Immature natural killer cell (primary cell): ENCODE results near the gene SPPL3. TPM values are rescaled to one million over a fixed set of nuclear protein-coding genes. Genes with fewer than 3 reads are reported as not detected.
A peak's percentile ranks its signal among the peaks of the same experiment; 100 is the strongest.
"Not testable (repeated sequence)": the region's sequence is repeated elsewhere in the genome, so short reads cannot be mapped to it uniquely, and the experiment has no call there.

Experiments used
- DNase-seq, 3 donors: peaks; one replicate each; pipeline ENCODE4 v3.0.0; 2022; ENCODE audit warnings: mixed read lengths in 1 of 3
- H3K27ac Mint-ChIP-seq, 6 donors: one replicate each; pipeline ENCODE4 v1.8.0; 2020; ENCODE audit warnings: mixed read lengths in 6 of 6, mild to moderate bottlenecking in 5 of 6, inconsistent platforms in 4 of 6, moderate library complexity in 3 of 6
- H3K27me3 Mint-ChIP-seq, 3 donors: one replicate each; pipeline ENCODE4 v1.8.0; 2020 to 2021; ENCODE audit warnings: low read depth in 3 of 3, mild to moderate bottlenecking in 3 of 3, mixed read lengths in 3 of 3, moderate library complexity in 3 of 3, inconsistent platforms in 1 of 3
- H3K36me3 Mint-ChIP-seq, 3 donors: one replicate each; pipeline ENCODE4 v1.8.0; 2020; ENCODE audit warnings: mixed read lengths in 3 of 3, inconsistent platforms in 2 of 3, mild to moderate bottlenecking in 2 of 3
- H3K4me1 Mint-ChIP-seq, 2 donors: one replicate each; pipeline ENCODE4 v1.8.0; 2020; ENCODE audit warnings: inconsistent platforms in 2 of 2, mild to moderate bottlenecking in 2 of 2, mixed read lengths in 2 of 2, moderate library complexity in 1 of 2
- H3K4me3 Mint-ChIP-seq, 5 donors: one replicate each; pipeline ENCODE4 v1.8.0; 2020; ENCODE audit warnings: mild to moderate bottlenecking in 5 of 5, mixed read lengths in 5 of 5, inconsistent platforms in 3 of 5, moderate library complexity in 3 of 5
- H3K9me3 Mint-ChIP-seq, 6 donors: one replicate each; pipeline ENCODE4 v1.8.0; 2020; ENCODE audit warnings: mild to moderate bottlenecking in 6 of 6, mixed read lengths in 6 of 6, inconsistent platforms in 4 of 6, moderate library complexity in 3 of 6
- polyA plus RNA-seq, 3 donors: library from polyadenylated mRNA; unstranded; fragments of 300-500 nt; fragmentation: Illumina TruSeq; gene quantifications; one replicate each; pipeline ENCODE4 v1.2.3, GENCODE V29; 2021

Gene SPPL3
- polyA plus RNA-seq, 3 donors from 2014 or later, result 10.2 to 18.8 (median 15.6) TPM

DNA sequence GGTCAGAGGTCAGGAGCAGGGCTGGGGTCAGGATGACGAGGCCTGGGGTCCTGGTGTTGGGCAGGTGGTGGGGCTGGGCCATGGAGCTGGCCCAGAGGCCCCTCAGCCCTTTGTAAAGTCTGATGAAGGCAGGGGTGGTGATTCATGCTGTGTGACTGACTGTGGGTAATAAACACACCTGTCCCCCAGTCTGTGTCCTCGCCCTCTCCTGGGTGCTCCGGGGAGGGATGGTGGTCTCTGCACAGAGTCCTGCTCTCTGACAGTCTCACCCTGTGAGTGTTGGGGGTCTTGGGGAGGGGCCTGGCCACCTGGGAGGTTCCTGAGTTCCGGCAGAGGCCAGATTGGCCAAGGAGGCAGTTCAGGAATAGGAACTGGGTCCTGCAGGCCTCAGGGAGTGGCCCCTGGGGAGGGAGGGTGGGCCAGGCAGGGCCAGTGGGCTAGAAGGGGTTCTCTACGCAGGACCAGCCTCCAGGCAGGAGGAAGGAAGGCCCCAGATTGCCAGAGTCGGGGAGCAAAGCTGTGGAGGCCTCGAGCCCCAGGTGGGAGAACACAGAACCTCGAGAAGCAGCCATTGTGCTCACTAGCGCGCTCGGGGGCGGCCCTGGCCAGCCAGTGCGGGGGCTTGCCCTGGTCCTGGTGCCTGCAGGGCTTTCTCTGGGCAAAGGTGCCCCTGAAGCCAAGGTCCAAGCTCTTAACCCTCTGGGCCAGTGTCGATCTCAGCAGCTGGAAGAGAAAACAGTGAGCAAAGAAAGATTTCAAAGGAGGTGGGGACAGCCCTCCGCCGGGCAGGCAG, 164.1 kb downstream of the SPPL3 start:
- DNase-seq, result no peak
- Mint-ChIP-seq H3K4me3 (no peak overlapping the region), H3K9me3 (no peaks in the 10 kb centered on the region), H3K27ac (no peak overlapping the region), H3K4me1 (no peaks in the 10 kb centered on the region), H3K36me3 (no peaks in the 10 kb centered on the region), H3K27me3 (no peaks in the 10 kb centered on the region)

- H3K4me1 Mint-ChIP-seq, result no peaks in the 10 kb centered on the region
Measured at GRCh38 chr12:120739031-120739762, 165.0 kb downstream of the SPPL3 start.

DNA sequence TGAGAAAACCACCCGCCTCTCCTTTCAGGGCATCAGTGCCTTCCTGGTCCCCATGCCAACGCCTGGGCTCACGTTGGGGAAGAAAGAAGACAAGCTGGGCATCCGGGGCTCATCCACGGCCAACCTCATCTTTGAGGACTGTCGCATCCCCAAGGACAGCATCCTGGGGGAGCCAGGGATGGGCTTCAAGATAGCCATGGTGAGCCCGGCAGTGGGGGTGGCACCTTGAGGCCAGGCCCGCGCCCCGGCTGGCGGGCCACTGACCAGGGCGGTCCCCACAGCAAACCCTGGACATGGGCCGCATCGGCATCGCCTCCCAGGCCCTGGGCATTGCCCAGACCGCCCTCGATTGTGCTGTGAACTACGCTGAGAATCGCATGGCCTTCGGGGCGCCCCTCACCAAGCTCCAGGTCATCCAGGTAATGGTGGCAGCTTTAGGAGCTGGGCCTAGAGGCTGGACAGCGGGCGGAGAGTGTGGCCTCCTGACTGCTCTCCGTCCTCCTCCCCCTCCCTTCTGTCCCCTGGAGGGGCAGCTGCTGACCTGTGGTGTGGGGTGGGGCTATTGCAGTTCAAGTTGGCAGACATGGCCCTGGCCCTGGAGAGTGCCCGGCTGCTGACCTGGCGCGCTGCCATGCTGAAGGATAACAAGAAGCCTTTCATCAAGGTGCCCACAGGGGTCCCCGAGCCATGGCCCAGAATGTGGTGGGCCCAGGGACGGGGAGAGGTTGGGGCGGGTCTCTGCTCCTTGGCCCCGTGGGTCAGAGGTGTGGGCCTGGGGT, 165.7 kb downstream of the SPPL3 start:
- Mint-ChIP-seq H3K9me3 (no peaks in the 10 kb centered on the region), H3K4me1 (no peaks in the 10 kb centered on the region), H3K27ac (no peak overlapping the region), H3K27me3 (peaks cover 0 to 1% (median 0%) of the 10 kb centered on the region in 3 donors), H3K4me3 (no peak overlapping the region), H3K36me3 (peaks cover 0 to 5% (median 0%) of the 10 kb centered on the region in 3 donors)
- DNase-seq, result no peak

More at GRCh38 chr12:120739031-120739762, 165.0 kb downstream of the SPPL3 start:
- no peak overlapping the region for H3K27ac Mint-ChIP-seq
- peaks cover 0 to 2% (median 0%) of the 10 kb centered on the region in 3 donors for H3K36me3 Mint-ChIP-seq
- H3K4me3 Mint-ChIP-seq, result no peak overlapping the region
- no peak for DNase-seq
- H3K9me3 Mint-ChIP-seq, result no peaks in the 10 kb centered on the region
- peaks cover 0 to 1% (median 0%) of the 10 kb centered on the region in 3 donors for H3K27me3 Mint-ChIP-seq

DNA sequence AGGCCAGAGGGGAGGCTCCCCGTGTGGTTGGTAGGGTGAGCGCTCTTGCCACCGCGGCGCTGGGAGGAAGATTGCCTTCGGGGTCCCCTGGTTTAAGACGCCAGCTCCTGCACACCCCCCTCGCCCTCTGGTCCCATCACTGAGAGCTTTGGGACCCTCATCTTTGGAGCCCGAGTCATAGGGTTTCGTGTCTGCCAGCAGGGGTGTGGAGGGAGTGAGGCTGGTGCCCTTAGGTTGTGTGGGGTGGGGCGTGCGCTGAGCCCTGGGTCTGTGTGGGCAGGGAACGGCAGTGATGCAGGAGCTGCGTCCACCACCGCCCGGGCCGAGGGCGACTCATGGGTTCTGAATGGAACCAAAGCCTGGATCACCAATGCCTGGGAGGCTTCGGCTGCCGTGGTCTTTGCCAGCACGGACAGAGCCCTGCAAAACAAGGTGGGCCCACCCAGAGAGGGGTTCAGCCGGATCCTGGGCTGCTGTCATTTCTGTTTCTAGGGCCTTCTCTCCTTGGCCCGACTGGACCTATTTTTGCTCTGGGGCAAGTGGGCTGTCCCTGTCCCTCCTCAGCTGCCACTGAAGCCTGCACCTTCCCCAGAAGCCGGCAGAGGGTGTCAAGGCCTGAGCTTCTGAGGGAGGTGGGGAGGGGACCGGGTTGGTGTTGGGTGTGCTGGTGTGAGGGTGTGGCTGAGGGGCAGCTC, 166.5 kb downstream of the SPPL3 start:
- no peak overlapping the region for H3K27ac Mint-ChIP-seq
- H3K36me3 Mint-ChIP-seq, result peaks cover 0 to 5% (median 0%) of the 10 kb centered on the region in 3 donors
- H3K4me3 Mint-ChIP-seq, result no peak overlapping the region
- peaks cover 0 to 1% (median 0%) of the 10 kb centered on the region in 3 donors for H3K27me3 Mint-ChIP-seq
- no peak for DNase-seq
- no peaks in the 10 kb centered on the region for H3K9me3 Mint-ChIP-seq
- no peaks in the 10 kb centered on the region for H3K4me1 Mint-ChIP-seq

GRCh38 chr12:120736404-120737331, 167.5 kb downstream of the SPPL3 start:
- H3K4me1 Mint-ChIP-seq, result no peaks in the 10 kb centered on the region
- no peaks in the 10 kb centered on the region for H3K9me3 Mint-ChIP-seq
- H3K27ac Mint-ChIP-seq, result no peak overlapping the region
- no peak overlapping the region for H3K4me3 Mint-ChIP-seq
- DNase-seq, result no peak
- peaks cover 0 to 5% (median 0%) of the 10 kb centered on the region in 3 donors for H3K36me3 Mint-ChIP-seq
- peaks cover 0 to 1% (median 0%) of the 10 kb centered on the region in 3 donors for H3K27me3 Mint-ChIP-seq

GRCh38 chr12:120735181-120735580, 169.0 kb downstream of the SPPL3 start:
- H3K9me3 Mint-ChIP-seq, result no peaks in the 10 kb centered on the region
- no peaks in the 10 kb centered on the region for H3K4me1 Mint-ChIP-seq
- H3K4me3 Mint-ChIP-seq, result no peak overlapping the region
- DNase-seq, result no peak
- peaks cover 5 to 11% (median 6%) of the 10 kb centered on the region in 3 donors for H3K36me3 Mint-ChIP-seq
- H3K27ac Mint-ChIP-seq, result no peak overlapping the region
- peaks cover 0 to 1% (median 0%) of the 10 kb centered on the region in 3 donors for H3K27me3 Mint-ChIP-seq

DNA sequence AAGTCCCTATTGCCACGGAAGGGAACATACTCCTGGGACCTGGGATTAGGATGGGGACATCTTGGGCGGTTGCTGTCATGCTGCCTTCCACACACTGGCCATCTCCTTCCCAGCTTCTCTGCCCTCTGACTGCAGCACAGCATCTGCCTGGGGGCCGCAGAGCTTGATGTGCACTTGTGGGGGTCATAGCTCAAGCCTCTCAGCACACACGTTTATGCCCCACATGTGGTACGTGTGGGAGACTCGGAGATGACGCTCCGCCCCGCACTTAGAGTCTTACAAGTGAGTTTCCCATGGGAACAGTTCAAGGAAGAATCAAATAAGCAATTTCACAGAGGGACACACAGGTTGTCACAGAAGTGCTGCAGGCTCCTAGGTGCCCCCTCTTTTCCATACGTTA, 169.9 kb downstream of the SPPL3 start:
- peaks cover 5 to 17% (median 8%) of the 10 kb centered on the region in 3 donors for H3K36me3 Mint-ChIP-seq
- H3K4me3 Mint-ChIP-seq, result no peak overlapping the region
- no peak for DNase-seq
- H3K27ac Mint-ChIP-seq, result no peak overlapping the region
- no peaks in the 10 kb centered on the region for H3K9me3 Mint-ChIP-seq
- H3K4me1 Mint-ChIP-seq, result peaks cover 0 to 3% of the 10 kb centered on the region in 2 donors
- H3K27me3 Mint-ChIP-seq, result peaks cover 0 to 2% (median 0%) of the 10 kb centered on the region in 3 donors

DNA sequence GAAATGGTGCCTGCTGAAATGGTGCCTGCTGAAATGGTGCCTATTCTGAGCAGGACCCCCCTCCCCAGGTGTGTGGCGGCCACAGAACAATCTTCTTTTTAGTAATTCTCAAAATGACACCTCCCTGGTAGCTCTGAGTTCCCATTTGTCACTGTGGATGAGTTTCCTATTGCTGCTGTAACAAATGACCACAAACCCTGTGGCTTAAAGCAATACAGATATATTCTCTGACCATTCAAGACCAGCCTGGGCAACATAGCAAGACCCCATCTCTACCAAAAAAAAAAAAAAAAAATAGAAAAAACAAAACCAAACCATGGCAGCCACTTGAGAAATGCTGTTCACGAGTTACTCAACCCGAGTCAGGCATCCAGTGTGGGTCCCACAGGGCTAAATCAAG, 170.6 kb downstream of the SPPL3 start:
- H3K27me3 Mint-ChIP-seq, result peaks cover 0 to 2% (median 0%) of the 10 kb centered on the region in 3 donors
- no peak overlapping the region for H3K27ac Mint-ChIP-seq
- H3K9me3 Mint-ChIP-seq, result no peaks in the 10 kb centered on the region
- peaks cover 0 to 3% of the 10 kb centered on the region in 2 donors for H3K4me1 Mint-ChIP-seq
- peaks cover 5 to 17% (median 8%) of the 10 kb centered on the region in 3 donors for H3K36me3 Mint-ChIP-seq
- H3K4me3 Mint-ChIP-seq, result no peak overlapping the region
- DNase-seq, result no peak

- H3K4me3 Mint-ChIP-seq, H3K4me1 Mint-ChIP-seq, DNase-seq, H3K9me3 Mint-ChIP-seq, H3K27me3 Mint-ChIP-seq, H3K27ac Mint-ChIP-seq: not testable (repeated sequence)
- H3K36me3 Mint-ChIP-seq, result peaks cover 5 to 17% (median 8%) of the 10 kb centered on the region in 3 donors
Measured at GRCh38 chr12:120732198-120732597, 172.0 kb downstream of the SPPL3 start.

- no peak overlapping the region for H3K27ac Mint-ChIP-seq
- peaks cover 5 to 22% (median 13%) of the 10 kb centered on the region in 3 donors for H3K36me3 Mint-ChIP-seq
- H3K9me3 Mint-ChIP-seq, result no peaks in the 10 kb centered on the region
- no peak for DNase-seq
- peaks cover 20 to 22% of the 10 kb centered on the region in 2 donors for H3K4me1 Mint-ChIP-seq
- H3K27me3 Mint-ChIP-seq, result peaks cover 0 to 2% (median 0%) of the 10 kb centered on the region in 3 donors
- peak overlapping the region in 4 of 5 donors; percentile 87 to 92 (median 91) for H3K4me3 Mint-ChIP-seq
Measured at GRCh38 chr12:120726961-120727360, 177.2 kb downstream of the SPPL3 start.

DNA sequence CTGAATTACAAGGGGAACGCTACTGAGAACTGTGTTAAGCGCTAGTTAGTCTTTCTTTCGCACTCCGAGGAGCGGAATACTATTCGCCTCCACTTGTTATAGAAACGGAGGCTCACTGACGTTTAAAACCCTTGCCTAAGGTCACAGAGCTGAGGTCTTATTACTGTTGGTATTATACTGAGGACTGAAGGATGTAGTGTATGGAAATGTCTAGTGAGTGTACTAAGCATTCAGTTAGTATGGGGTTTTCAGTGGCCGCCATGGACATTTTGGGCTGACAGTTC, 177.7 kb downstream of the SPPL3 start:
- DNase-seq, result no peak
- Mint-ChIP-seq H3K9me3 (no peaks in the 10 kb centered on the region), H3K4me1 (peaks cover 20 to 22% of the 10 kb centered on the region in 2 donors), H3K36me3 (peaks cover 5 to 22% (median 13%) of the 10 kb centered on the region in 3 donors), H3K27ac (peak overlapping the region; percentile 75 to 90 (median 84)), H3K4me3 (peak overlapping the region; percentile 87 to 92 (median 90)), H3K27me3 (peaks cover 0 to 2% (median 0%) of the 10 kb centered on the region in 3 donors)
